ELF-1 (cell line): Measurements from ENCODE around the gene FAM53A.

Experiments
- DNase-seq: peaks from one replicate; pipeline ENCODE4 v3.0.0-alpha.2; 2016; ENCODE audit warnings: low read depth, low spot score

Gene FAM53A, protein sequence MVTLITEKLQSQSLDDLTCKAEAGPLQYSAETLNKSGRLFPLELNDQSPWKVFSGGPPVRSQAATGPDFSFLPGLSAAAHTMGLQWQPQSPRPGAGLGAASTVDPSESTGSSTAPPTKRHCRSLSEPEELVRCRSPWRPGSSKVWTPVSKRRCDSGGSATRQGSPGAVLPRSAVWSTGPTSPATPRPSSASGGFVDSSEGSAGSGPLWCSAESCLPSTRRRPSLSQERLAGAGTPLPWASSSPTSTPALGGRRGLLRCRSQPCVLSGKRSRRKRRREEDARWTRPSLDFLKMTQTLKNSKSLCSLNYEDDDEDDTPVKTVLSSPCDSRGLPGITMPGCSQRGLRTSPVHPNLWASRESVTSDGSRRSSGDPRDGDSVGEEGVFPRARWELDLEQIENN

DNA sequence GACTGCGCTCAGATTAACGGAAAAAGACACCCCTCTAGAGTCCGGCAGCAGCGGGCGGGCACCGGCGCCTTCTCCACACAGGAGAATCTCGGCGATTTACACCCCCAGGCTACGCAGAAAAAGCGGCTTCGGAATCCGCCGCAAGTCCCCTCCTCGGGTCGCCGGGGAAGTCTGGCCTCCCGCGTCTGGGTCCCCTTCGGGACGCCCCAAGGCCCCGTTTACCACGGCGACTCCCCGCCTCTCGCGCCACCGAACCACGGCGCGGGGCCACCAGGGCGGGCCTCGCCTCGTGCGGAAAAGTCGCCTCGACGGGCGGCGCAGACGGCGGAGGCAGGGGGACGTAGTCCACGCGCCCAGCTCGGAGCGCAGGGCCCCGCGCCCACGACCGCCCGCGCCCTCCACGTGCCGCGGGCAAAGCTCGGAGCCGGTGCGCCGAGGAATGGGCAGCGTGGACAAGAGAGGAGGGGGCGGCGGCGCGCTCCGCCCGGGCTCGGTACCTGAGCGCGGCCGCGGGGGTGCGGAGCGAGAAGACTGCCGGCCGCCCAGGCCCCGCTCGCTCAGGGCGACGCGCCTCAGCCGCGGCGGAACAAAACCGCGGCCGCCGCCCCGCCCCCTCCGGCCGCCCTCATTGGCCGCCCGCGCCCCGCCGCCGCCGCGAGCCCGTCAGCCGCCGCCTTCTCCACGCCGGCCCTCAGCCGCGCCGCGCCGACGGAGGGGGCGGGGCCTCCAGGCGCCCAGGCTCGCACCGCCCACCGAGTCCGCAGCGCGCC is at the start of gene FAM53A:
FAM53A (minus strand) TSS at position 578 of the 770 bp plus-strand sequence. CDS start 15,572 bp downstream, outside the sequence.
- peak; percentile 84 for DNase-seq

DNA sequence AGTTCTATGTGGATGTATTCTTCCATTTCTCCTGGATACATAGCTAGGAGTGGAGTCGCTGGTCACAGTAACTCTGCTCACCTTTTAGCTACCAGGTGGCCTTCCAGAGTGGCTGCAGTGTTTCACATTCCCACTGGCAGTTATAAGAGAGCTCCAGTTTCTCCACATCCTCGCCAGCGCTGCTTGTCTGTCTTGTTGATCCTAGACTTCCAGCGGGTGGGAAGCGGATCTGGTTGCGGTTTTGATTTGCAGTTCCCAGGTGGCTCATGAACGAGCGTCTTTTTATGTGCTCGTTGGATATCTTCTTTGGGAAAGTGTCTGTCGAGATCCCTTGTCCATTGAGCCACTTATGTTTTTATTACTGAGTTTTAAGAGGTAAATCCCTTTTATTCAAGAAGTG is 48.8 kb upstream of the FAM53A start:
- DNase-seq = no peak

DNA sequence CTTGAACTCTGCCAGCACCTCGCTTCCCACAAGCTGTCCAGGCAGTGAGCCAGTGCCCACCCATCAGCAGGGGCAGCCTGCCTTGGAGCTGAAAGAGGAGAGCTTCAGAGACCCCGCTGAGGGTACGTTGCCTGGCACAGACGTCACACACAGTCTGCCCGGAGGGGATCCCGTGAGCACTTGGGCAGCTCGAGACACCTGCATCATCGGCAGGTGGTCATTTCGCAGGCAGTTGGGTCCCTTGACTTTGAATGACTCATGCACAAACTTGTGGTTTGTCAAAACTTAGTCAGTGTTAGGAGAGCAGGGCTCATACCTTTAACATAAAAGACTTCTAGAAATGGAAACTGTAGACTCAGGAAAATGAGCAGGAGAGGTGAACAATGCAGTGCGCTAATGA is 47.1 kb upstream of the FAM53A start:
- DNase-seq = no peak

DNA sequence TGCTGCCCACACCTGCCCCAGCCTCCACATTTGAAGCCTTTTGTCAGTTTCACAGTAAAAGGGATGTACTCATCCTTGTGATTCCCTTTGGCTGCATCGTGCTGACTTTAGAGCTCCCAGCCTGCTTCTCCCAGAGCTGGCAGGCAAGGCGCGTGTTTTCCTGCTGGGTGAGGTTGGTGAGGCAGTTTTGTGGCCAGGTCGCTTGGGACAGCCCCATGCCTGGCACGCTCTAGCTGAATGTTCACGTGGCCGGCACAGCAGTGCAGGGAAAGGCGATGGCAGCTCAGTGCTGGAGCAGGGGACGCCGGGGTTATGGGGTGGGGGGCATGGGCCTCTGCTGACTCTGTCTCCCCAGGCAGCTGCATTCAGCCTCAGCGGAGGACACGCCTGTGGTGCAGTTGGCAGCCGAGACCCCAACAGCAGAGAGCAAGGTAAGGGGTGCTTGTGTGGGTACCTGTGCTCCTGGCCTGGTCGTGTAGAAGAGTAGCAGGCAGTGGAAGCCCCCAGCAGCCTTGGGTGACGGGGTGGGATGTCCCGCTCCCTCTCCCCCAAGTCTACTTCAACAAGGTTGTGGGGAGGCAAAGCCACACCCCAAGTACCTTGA is 46.5 kb upstream of the FAM53A start:
- DNase-seq = no peak

GRCh38 chr4:1728061-1728980 is 44.2 kb upstream of the FAM53A start:
- no peak for DNase-seq

GRCh38 chr4:1727117-1728031 is 43.3 kb upstream of the FAM53A start:
- no peak for DNase-seq

GRCh38 chr4:1726146-1726934 is 42.2 kb upstream of the FAM53A start:
- peak; percentile 95 for DNase-seq

DNA sequence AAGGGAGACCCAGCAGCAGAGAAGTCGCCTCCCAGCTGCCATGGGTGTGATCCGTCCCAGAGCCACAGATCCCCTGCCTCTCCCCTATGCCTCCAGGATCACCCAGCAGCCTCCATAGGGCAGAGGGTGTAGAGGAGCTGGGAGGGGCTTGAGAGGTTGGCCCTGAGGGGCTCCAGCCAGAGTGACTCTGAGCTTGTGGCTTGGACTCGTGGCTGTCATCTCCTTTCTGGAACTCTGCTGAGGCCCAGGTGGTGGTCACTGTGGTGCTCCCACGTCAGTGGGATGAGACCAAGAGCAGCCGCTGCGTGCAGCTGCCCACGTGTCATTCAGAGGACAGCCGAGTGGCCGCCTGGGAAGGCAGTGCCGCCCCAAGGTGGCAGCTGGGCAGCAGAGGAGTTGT is 41.4 kb upstream of the FAM53A start:
- no peak for DNase-seq

DNA sequence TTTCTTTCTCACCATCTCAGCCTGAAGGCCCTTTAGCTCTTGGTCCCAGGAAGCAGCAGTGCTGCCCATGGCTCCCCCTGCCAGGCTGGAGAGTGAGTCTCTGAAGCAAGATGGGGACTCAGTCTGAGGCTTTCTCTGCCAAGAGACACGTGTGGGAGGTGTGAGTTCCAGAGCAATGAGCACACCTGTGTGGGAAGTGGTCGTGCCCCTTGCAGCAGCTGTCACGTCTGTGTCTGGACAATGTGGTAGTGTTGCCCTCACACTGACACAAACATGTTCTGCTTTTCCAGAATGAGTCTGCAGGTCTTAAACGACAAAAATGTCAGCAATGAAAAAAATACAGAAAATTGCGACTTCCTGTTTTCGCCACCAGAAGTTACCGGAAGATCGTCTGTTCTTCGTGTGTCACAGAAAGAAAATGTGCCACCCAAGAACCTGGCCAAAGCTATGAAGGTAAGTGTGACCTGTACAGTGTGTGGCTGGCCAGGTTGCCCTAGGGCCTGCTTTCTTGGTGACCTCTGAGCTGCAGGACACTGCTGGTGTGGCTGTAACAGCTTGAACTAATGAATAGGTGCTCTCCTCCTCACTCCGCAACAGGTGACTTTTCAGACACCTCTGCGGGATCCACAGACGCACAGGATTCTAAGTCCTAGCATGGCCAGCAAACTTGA is 39.2 kb upstream of the FAM53A start:
- DNase-seq = no peak

- DNase-seq = no peak
These were observed 38.5 kb upstream of the FAM53A start for GRCh38 chr4:1722551-1723118.

DNA sequence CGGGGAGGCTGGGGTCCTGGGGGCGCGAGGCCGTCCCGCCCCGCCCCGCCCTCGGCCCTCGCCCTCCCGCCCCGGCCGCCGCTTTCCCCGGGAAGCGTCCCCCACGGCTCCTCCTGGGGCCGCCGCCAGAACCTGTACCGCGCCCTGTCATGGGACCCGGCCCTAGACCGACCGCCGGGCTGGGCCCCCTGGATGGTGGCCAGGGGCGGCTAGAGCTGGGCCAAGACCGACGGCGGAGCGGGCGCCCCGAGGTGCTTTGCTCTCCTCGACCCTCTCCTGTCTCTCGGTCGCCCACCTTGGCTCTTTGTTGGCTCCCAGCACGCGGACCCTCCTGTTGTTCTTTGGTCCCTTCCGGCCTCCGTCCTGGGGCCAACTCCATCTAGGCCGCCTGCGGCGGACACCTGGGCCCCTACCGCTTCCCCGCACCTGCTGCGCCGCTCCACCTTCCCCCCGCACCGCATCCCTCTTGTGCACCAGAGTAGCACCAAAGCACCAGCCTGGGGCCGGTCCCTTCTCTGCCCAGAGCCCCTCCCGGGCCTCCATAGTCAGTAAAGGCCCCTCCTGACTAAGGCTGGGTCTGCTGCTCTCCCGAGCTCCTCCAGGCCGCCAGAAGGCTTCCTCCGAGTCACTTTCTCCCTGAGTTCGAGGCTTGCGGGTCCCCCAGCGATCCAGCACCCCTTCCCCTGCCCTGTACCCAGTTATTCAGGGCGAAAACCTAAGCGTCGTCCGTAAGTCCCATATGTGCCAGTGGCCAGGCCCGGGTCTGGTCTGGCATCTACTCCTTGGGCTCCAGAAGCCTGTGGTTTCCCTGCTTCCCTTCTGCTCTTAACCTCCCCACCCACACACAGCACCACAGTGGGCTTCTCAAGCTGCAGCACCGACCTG is 37.8 kb upstream of the FAM53A start:
- DNase-seq = no peak

GRCh38 chr4:1721003-1721665 is 37.0 kb upstream of the FAM53A start, which contains the start of the genes TACC3 and TMEM129:
TACC3 (plus strand) TSS chr4:1721521; CDS start chr4:1723422, 1,901 bp downstream.
TMEM129 (minus strand) TSS chr4:1721323; CDS start chr4:1720837, 486 bp downstream.
- peak; percentile 96 for DNase-seq

DNA sequence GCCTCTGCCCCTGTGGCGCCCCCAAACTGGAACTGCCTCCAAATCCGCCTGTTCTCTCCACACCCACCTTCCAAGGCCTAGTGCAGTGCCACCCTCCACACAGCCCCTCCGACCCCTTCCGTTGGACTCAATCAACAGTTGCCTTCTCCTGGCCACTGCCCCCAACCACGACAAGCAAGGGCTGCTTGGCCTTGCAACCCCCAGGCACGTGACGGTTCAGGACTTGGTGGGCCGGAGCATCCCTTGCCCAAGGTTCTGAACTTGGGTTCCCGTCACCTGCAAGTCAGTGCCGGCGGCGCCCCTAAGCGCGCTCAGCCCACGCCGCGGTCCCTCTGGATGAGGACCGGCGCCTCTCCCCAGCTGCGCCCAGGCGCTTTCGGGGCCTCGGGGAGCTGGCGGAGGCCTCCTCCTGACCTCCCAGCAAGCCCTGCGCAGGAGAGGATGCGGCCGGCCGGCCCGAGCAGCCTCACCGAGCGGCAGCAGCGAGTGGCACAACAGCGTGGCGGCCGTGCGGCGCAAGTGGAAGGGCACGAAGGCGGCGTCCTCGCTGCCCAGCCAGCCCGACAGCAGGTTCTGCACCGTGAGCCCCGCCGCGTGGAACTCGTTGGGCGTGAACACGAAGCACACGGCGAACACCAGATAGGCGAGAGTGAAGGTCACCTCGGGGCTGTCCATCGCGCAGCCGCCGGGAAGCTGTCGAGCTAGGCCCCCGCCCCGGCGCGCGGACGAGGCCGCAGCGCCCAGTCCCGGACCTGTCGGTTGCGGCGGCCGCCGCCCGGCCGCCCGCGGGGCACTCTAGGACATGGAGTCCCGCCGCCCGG is 36.3 kb upstream of the FAM53A start:
- DNase-seq = peak; percentile 60

DNA sequence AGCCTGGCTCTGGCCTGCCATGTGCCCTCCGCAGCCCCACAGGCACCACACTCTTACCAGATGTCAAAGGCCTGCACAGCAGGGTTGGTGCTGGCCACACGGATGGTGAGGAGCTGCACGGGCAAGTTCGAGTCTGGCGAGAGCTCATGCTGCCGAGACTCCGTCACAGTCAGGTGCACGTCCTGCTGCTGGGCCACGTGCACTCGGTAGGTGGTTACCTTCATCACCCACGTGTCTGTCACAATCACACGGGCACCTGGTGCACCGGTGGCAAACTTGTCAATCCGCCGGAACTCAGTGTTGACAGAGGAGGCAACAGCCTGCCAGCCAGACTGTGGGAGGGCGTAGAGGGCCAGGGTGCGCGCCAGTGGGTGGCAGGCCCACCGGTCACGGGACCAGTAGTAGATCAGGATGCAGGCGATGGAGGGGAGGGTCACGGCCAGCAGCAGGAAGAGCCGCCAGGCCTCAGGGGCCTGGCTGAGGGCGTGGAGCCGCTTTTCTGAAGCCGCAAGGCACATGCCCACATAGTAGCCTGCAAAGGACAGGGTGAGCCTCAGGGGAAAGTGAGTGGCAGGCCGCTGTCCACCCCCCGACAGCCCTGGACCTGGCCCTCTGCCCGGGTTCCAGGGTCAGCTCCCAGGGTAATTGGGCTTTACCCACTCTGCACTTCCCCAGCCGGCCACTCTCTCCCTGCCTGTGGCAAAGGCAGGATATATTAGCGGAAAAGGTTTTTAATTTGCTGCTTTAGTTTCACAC is 34.2 kb upstream of the FAM53A start:
- no peak for DNase-seq
